GM23338 (cell line): ENCODE measurements around the gene ZGPAT. TPM values are rescaled to one million over a fixed set of nuclear protein-coding genes. Genes with fewer than 3 reads are reported as not detected.

ENCODE experiments used
- ATAC-seq: fragments of 200-7000 bp; cut with Tn5 transposase; 3 replicates; pipeline ENCODE4 v1.9.1; 2020
- DNase-seq: peaks from one replicate; pipeline ENCODE4 v3.0.0-alpha.2; 2015; ENCODE audit warnings: low spot score
- H2AFZ ChIP-seq: fragments of 200-600 bp; sonication (generic); 2 replicates; pipeline ENCODE4 v1.8.0; 2016; ENCODE audit warnings: antibody characterized with exemption, mild to moderate bottlenecking, moderate library complexity
- H3F3A ChIP-seq: fragments of 200-600 bp; sonication (generic); replicated peaks from 2 replicates; pipeline ENCODE4 v1.8.0; 2017; ENCODE audit warnings: antibody characterized with exemption, mixed run types, low read depth
- H3K27ac ChIP-seq: fragments of 200-600 bp; sonication (generic); 2 replicates; pipeline ENCODE4 v1.6.1; 2016; ENCODE audit warnings: low read depth
- H3K27me3 ChIP-seq: fragments of 200-600 bp; sonication (generic); 2 replicates; pipeline ENCODE4 v1.8.0; 2016; ENCODE audit warnings: mild to moderate bottlenecking, mixed run types, moderate library complexity; ENCODE audit not compliant: insufficient read depth
- H3K36me3 ChIP-seq: fragments of 200-600 bp; sonication (generic); 2 replicates; pipeline ENCODE4 v1.8.0; 2016; ENCODE audit warnings: mild to moderate bottlenecking; ENCODE audit not compliant: insufficient read depth
- H3K4me1 ChIP-seq: fragments of 200-600 bp; sonication (generic); 2 replicates; pipeline ENCODE4 v1.8.0; 2016; ENCODE audit warnings: mild to moderate bottlenecking, moderate library complexity; ENCODE audit not compliant: insufficient read depth
- H3K4me2 ChIP-seq: fragments of 200-600 bp; sonication (generic); 2 replicates; pipeline ENCODE4 v1.7.1; 2017; ENCODE audit warnings: mixed run types
- H3K4me3 ChIP-seq: fragments of 200-600 bp; sonication (generic); 2 replicates; pipeline ENCODE4 v1.6.1; 2016; ENCODE audit warnings: mixed run types
- H3K79me2 ChIP-seq: fragments of 200-600 bp; sonication (generic); replicated peaks from 2 replicates; pipeline ENCODE4 v1.8.0; 2017; ENCODE audit warnings: mild to moderate bottlenecking; ENCODE audit not compliant: insufficient read depth
- H3K9me2 ChIP-seq: fragments of 200-600 bp; sonication (generic); 2 replicates; pipeline ENCODE4 v1.8.0; 2017; ENCODE audit not compliant: insufficient read depth
- H4K20me1 ChIP-seq: fragments of 200-600 bp; sonication (generic); replicated peaks from 2 replicates; pipeline ENCODE4 v1.8.0; 2017; ENCODE audit warnings: mild to moderate bottlenecking; ENCODE audit not compliant: insufficient read depth
- H3K27ac Mint-ChIP-seq: 2 replicates; pipeline ENCODE4 v1.8.0; 2020; ENCODE audit warnings: inconsistent platforms, mild to moderate bottlenecking, moderate library complexity, mixed read lengths
- H3K27me3 Mint-ChIP-seq: 3 replicates; pipeline ENCODE4 v1.8.0; 2022; ENCODE audit warnings: low read depth, mild to moderate bottlenecking, moderate library complexity, mixed read lengths, inconsistent platforms; ENCODE audit not compliant: insufficient read depth, poor library complexity
- H3K36me3 Mint-ChIP-seq: 3 replicates; pipeline ENCODE4 v1.8.0; 2021; ENCODE audit warnings: low read depth, mild to moderate bottlenecking, inconsistent platforms, moderate library complexity, mixed read lengths
- H3K4me1 Mint-ChIP-seq: 3 replicates; pipeline ENCODE4 v1.8.0; 2020; ENCODE audit warnings: mild to moderate bottlenecking, inconsistent platforms, mixed read lengths
- H3K4me3 Mint-ChIP-seq: 3 replicates; pipeline ENCODE4 v1.8.0; 2021; ENCODE audit warnings: moderate library complexity, mild to moderate bottlenecking, inconsistent platforms, mixed read lengths
- H3K9me3 Mint-ChIP-seq: 3 replicates; pipeline ENCODE4 v1.8.0; 2020; ENCODE audit warnings: moderate library complexity, mild to moderate bottlenecking, inconsistent platforms, mixed read lengths
- CREB1 ChIP-seq: fragments of 250-450 bp; sonication (Bioruptor Pico); IDR thresholded peaks from 2 replicates; pipeline ENCODE4 v1.5.0; 2020; ENCODE audit warnings: low read depth, mild to moderate bottlenecking, moderate library complexity
- CTCF ChIP-seq, 2 experiments: fragments of 200-600 bp in 1 of 2; sonication (generic) in 1 of 2; conservative IDR thresholded peaks; 2 replicates each; pipeline versions ENCODE4 v1.5.1 to v1.6.1; 2016 to 2017; ENCODE audit warnings: antibody characterized with exemption in 2 of 2, low read depth in 2 of 2, mild to moderate bottlenecking in 2 of 2, moderate library complexity in 1 of 2
- ETS1 ChIP-seq: IDR thresholded peaks from 2 replicates; pipeline ENCODE4 v1.6.1; 2016; ENCODE audit warnings: antibody characterized with exemption
- EZH2phosphoT487 ChIP-seq: fragments of 200-600 bp; sonication (generic); IDR thresholded peaks from one replicate; pipeline ENCODE4 v1.8.1; 2018; ENCODE audit warnings: antibody characterized with exemption; ENCODE audit not compliant: unreplicated experiment
- ZNF331 ChIP-seq: fragments of 250-450 bp; sonication (Bioruptor Pico); IDR thresholded peaks from 2 replicates; pipeline ENCODE4 v1.5.0; 2020; ENCODE audit warnings: low read depth, mild to moderate bottlenecking, moderate library complexity
- ZNF462 ChIP-seq: fragments of 250-450 bp; sonication (Bioruptor Pico); IDR thresholded peaks from 2 replicates; pipeline ENCODE4 v1.5.0; 2020; ENCODE audit warnings: mild to moderate bottlenecking, moderate library complexity
- polyA plus RNA-seq: library from polyadenylated mRNA; unstranded; fragments of >200 nt; fragmentation: Nextera tagmentation; extraction: Ambion mirVana; gene quantifications from 2 replicates; pipeline ENCODE4 v1.2.1, GENCODE V29; 2016
- total RNA-seq: library from RNA; depleted of rRNA; stranded (reverse); fragments of >200 nt; shearing (Covaris generic); gene quantifications from 2 replicates; pipeline ENCODE4 v1.2.3, GENCODE V29; 2014

Gene ZGPAT
- total and polyA plus RNA-seq, 2 experiments from 2014 or later: 25.0 to 39.2 TPM

GRCh38 chr20:63673951-63674350 lies 33.9 kb upstream of the ZGPAT start:
- Mint-ChIP-seq H3K27me3 (peaks cover 8% of the 10 kb centered on the region), H3K4me1 (no peaks in the 10 kb centered on the region), H3K4me3 (no peak overlapping the region), H3K27ac (no peak overlapping the region), H3K36me3 (peaks cover 33% of the 10 kb centered on the region), H3K9me3 (no peaks in the 10 kb centered on the region)
- Histone ChIP-seq H2AFZ (no peak overlapping the region), H3K36me3 (no peaks in the 10 kb centered on the region), H4K20me1 (no peaks in the 10 kb centered on the region), H3K4me1 (no peaks in the 10 kb centered on the region), H3K9me2 (no peaks in the 10 kb centered on the region), H3K79me2 (no peaks in the 10 kb centered on the region), H3K4me2 (no peak overlapping the region), H3K27ac (no peak overlapping the region), H3F3A (no peaks in the 10 kb centered on the region), H3K27me3 (no peaks in the 10 kb centered on the region), H3K4me3 (no peak overlapping the region)
- TF ChIP-seq CREB1 (CRISPR knock-in tag) (no peak), ZNF331 (CRISPR knock-in tag) (no peak), EZH2phosphoT487 (no peak), ETS1 (no peak), ZNF462 (CRISPR knock-in tag) (no peak), CTCF (conservative IDR thresholded peaks at IDR 0.05; ENCODE audit: low read depth in 2 of 2) (no peak)
- ATAC-seq (no peak), DNase-seq (no peak)
